HepG2 (cell line): Measurements from ENCODE around the gene CLPTM1. TPM values are rescaled to one million over a fixed set of nuclear protein-coding genes. Genes with fewer than 3 reads are reported as not detected.

Experiments used
- ADNP ChIP-seq: sonication (generic); formaldehyde crosslinking; IDR thresholded peaks from 2 replicates; pipeline ENCODE4 v1.4.0; 2020; ENCODE audit warnings: missing genetic modification reagents
- ARNTL ChIP-seq: sonication (generic); formaldehyde crosslinking; IDR thresholded peaks from 2 replicates; pipeline ENCODE4 v1.4.0; 2020; ENCODE audit warnings: mild to moderate bottlenecking, missing genetic modification reagents
- ATF7-NPFF ChIP-seq: sonication (generic); formaldehyde crosslinking; IDR thresholded peaks from 2 replicates; pipeline ENCODE4 v1.8.1; 2023; ENCODE audit warnings: mild to moderate bottlenecking, low read depth, missing genetic modification reagents, moderate library complexity
- CBFB ChIP-seq: sonication (generic); formaldehyde crosslinking; IDR thresholded peaks from 2 replicates; pipeline ENCODE4 v1.4.0; 2020; ENCODE audit warnings: missing genetic modification reagents
- E2F2 ChIP-seq: sonication (generic); formaldehyde crosslinking; IDR thresholded peaks from 2 replicates; pipeline ENCODE4 v1.4.0; 2020; ENCODE audit warnings: missing genetic modification reagents, borderline replicate concordance
- FOXO4 ChIP-seq: sonication (generic); formaldehyde crosslinking; conservative IDR thresholded peaks from 2 replicates; pipeline ENCODE4 v1.8.1; 2023; ENCODE audit warnings: missing genetic modification reagents
- MED13 ChIP-seq: sonication (generic); formaldehyde crosslinking; IDR thresholded peaks from 2 replicates; pipeline ENCODE4 v1.5.0; 2020; ENCODE audit warnings: missing genetic modification reagents
- NR2F6 ChIP-seq, 2 experiments: IDR thresholded peaks; 2 replicates each; pipeline ENCODE4 v1.6.1; 2016; ENCODE audit warnings: antibody characterized with exemption in 1 of 2, mild to moderate bottlenecking in 1 of 2
- PBX3 ChIP-seq: sonication (generic); formaldehyde crosslinking; IDR thresholded peaks from 2 replicates; pipeline ENCODE4 v1.8.1; 2023; ENCODE audit warnings: missing genetic modification reagents, inconsistent platforms, borderline replicate concordance
- POGZ ChIP-seq: sonication (generic); formaldehyde crosslinking; IDR thresholded peaks from 2 replicates; pipeline ENCODE4 v1.4.0; 2020; ENCODE audit warnings: mild to moderate bottlenecking, missing genetic modification reagents
- SKIL ChIP-seq: sonication (generic); formaldehyde crosslinking; IDR thresholded peaks from 2 replicates; pipeline ENCODE4 v1.8.0; 2022; ENCODE audit warnings: missing genetic modification reagents, mild to moderate bottlenecking, moderate library complexity, borderline replicate concordance
- SUZ12 ChIP-seq: fragments of 150-350 bp; IDR thresholded peaks from 2 replicates; pipeline ENCODE4 v1.6.1; 2014; ENCODE audit warnings: low read depth, low read length
- TFE3 ChIP-seq: IDR thresholded peaks from 2 replicates; pipeline ENCODE4 v1.6.1; 2016
- ZBTB34 ChIP-seq: sonication (generic); formaldehyde crosslinking; IDR thresholded peaks from 2 replicates; pipeline ENCODE4 v1.8.0; 2022; ENCODE audit warnings: mild to moderate bottlenecking, missing genetic modification reagents
- ZBTB7A ChIP-seq: sonication (generic); formaldehyde crosslinking; IDR thresholded peaks from 2 replicates; pipeline ENCODE4 v1.8.0; 2022; ENCODE audit warnings: mild to moderate bottlenecking, missing genetic modification reagents
- ZNF234 ChIP-seq: sonication (generic); formaldehyde crosslinking; conservative IDR thresholded peaks from 2 replicates; pipeline ENCODE4 v1.5.1; 2020; ENCODE audit warnings: mild to moderate bottlenecking, missing genetic modification reagents
- ZNF367 ChIP-seq: sonication (generic); formaldehyde crosslinking; IDR thresholded peaks from 2 replicates; pipeline ENCODE4 v1.4.0; 2020; ENCODE audit warnings: missing genetic modification reagents, borderline replicate concordance
- ZNF672 ChIP-seq: sonication (generic); formaldehyde crosslinking; IDR thresholded peaks from 2 replicates; pipeline ENCODE4 v1.8.1; 2022; ENCODE audit warnings: missing genetic modification reagents
- ZNF773 ChIP-seq: sonication (generic); formaldehyde crosslinking; IDR thresholded peaks from 2 replicates; pipeline ENCODE4 v1.4.0; 2020; ENCODE audit warnings: missing genetic modification reagents, borderline replicate concordance
- polyA plus RNA-seq, 8 experiments: library from polyadenylated mRNA; depleted of rRNA in 3 of 8; stranded (reverse) in 7 of 8; unstranded in 1 of 8; fragments of >200 nt; fragmentation: Illumina TruSeq in 4 of 8; extraction: Trizol in 4 of 8; gene quantifications; 2 replicates each; pipeline versions ENCODE4 v1.2.1 to v1.2.3, GENCODE V29; 2011 to 2016; ENCODE audit warnings: low read depth in 4 of 8, missing spikeins in 1 of 8, mixed read lengths in 1 of 8; ENCODE audit not compliant: insufficient read depth in 1 of 8
- total RNA-seq, 5 experiments: library from RNA; depleted of rRNA; stranded (reverse); fragments of >200 nt; fragmentation: Illumina TruSeq; extraction: Trizol; gene quantifications; 2 replicates each; pipeline ENCODE4 v1.2.3, GENCODE V29; 2016; ENCODE audit warnings: low read depth in 1 of 5

CLPTM1 gene
- total and polyA plus RNA-seq, 2 of the 13 experiments (the other 11 are each of a cell fraction or from before 2014, with no cell fraction given), result 34.9 to 42.8 TPM

- TF ChIP-seq SUZ12 (no peak), ZBTB34 (CRISPR knock-in tag) (peak; percentile 26; the same call in 1 of the 2 replicates), MED13 (CRISPR knock-in tag) (0 out of 2 replicates have a peak, but pooled peaks have one; percentile 27), ZBTB7A (0 out of 2 replicates have a peak, but pooled peaks have one; percentile 53), NR2F6 (IDR thresholded peaks at IDR 0.05) (no peak; the same call in 1 of the 2 replicates), NR2F6 (CRISPR knock-in tag; IDR thresholded peaks at IDR 0.05) (peak; percentile 42; the same call in 1 of the 2 replicates), POGZ (CRISPR knock-in tag) (no peak), ZNF773 (CRISPR knock-in tag) (0 out of 2 replicates have a peak, but pooled peaks have one; percentile 14), PBX3 (CRISPR knock-in tag) (no peak), CBFB (CRISPR knock-in tag) (no peak), ATF7-NPFF (CRISPR knock-in tag) (0 out of 2 replicates have a peak, but pooled peaks have one; percentile 51), TFE3 (CRISPR knock-in tag) (peak; percentile 98), E2F2 (CRISPR knock-in tag) (no peak), SKIL (peak; percentile 57; the same call in 1 of the 2 replicates), ZNF234 (CRISPR knock-in tag) (no peak), ARNTL (CRISPR knock-in tag) (peak; percentile 89), FOXO4 (no peak), ZNF672 (no peak), ADNP (CRISPR knock-in tag) (no peak), ZNF367 (CRISPR knock-in tag) (no peak)
These were observed 49.6 kb upstream of the CLPTM1 start, which contains the start of gene APOE (continued) for GRCh38 chr19:44905437-44906160.
